HepG2 (cell line): ENCODE measurements around the gene AGRP.

Experiments
- BHLHE40 ChIP-seq: IDR thresholded peaks from 2 replicates; pipeline ENCODE4 v1.6.1; 2011; ENCODE audit warnings: low read length, improper control_type of control experiment
- CTCF ChIP-seq: sonication (generic); formaldehyde crosslinking; IDR thresholded peaks from 2 replicates; pipeline ENCODE4 v1.5.0; 2020; ENCODE audit warnings: mild to moderate bottlenecking, missing genetic modification reagents, moderate library complexity
- JUND ChIP-seq: sonication (generic); formaldehyde crosslinking; IDR thresholded peaks from 2 replicates; pipeline ENCODE4 v1.8.0; 2022; ENCODE audit warnings: mild to moderate bottlenecking, missing genetic modification reagents
- KMT2A ChIP-seq: sonication (generic); formaldehyde crosslinking; IDR thresholded peaks from 2 replicates; pipeline ENCODE4 v1.4.0; 2020; ENCODE audit warnings: missing genetic modification reagents
- POLR2AphosphoS5 ChIP-seq: IDR thresholded peaks from 2 replicates; pipeline ENCODE4 v1.6.1; 2012; ENCODE audit warnings: low read depth, low read length
- ZNF274 ChIP-seq: sonication (generic); formaldehyde crosslinking; IDR thresholded peaks from 2 replicates; pipeline ENCODE4 v1.5.1; 2020; ENCODE audit warnings: mild to moderate bottlenecking, missing genetic modification reagents

GRCh38 chr16:67438824-67439393 lies 44.4 kb downstream of the AGRP start:
- TF ChIP-seq ZNF274 (CRISPR knock-in tag) (no peak), POLR2AphosphoS5 (no peak), CTCF (CRISPR knock-in tag) (no peak), BHLHE40 (no peak), JUND (CRISPR knock-in tag) (no peak), KMT2A (CRISPR knock-in tag) (no peak)
